Memory B cell (primary cell): ENCODE data around the gene SET.
"Not testable (repeated sequence)": the region's sequence is repeated elsewhere in the genome, so short reads cannot be mapped to it uniquely, and the experiment has no call there.

Experiments
- ATAC-seq: fragments of 150-1000 bp; cut with Tn5 transposase; 2 replicates; pipeline ENCODE4 v1.10.0; 2021; ENCODE audit warnings: low read depth, mild to moderate bottlenecking, moderate library complexity
- DNase-seq, 2 donors: peaks; one replicate each; pipeline ENCODE4 v3.0.0; 2022; ENCODE audit warnings: low spot score in 2 of 2
- H3K27ac Mint-ChIP-seq: one replicate; pipeline ENCODE4 v1.8.0; 2022; ENCODE audit warnings: mild to moderate bottlenecking, moderate library complexity, mixed read lengths
- H3K27me3 Mint-ChIP-seq: one replicate; pipeline ENCODE4 v1.8.0; 2022; ENCODE audit warnings: mixed read lengths
- H3K36me3 Mint-ChIP-seq: one replicate; pipeline ENCODE4 v1.8.0; 2022; ENCODE audit warnings: mild to moderate bottlenecking, mixed read lengths
- H3K4me1 Mint-ChIP-seq: one replicate; pipeline ENCODE4 v1.8.0; 2022; ENCODE audit warnings: mixed read lengths
- H3K4me3 Mint-ChIP-seq: one replicate; pipeline ENCODE4 v1.8.0; 2022; ENCODE audit warnings: mild to moderate bottlenecking, moderate library complexity, mixed read lengths
- H3K9me3 Mint-ChIP-seq: one replicate; pipeline ENCODE4 v1.8.0; 2022; ENCODE audit warnings: mixed read lengths

SET gene

GRCh38 chr9:128699096-128699795 is 10.2 kb downstream of the SET start:
- H3K36me3 Mint-ChIP-seq, H3K27me3 Mint-ChIP-seq, H3K27ac Mint-ChIP-seq, ATAC-seq, H3K4me3 Mint-ChIP-seq, H3K9me3 Mint-ChIP-seq, DNase-seq: not testable (repeated sequence)
- peaks cover 12% of the 10 kb centered on the region for H3K4me1 Mint-ChIP-seq

DNA sequence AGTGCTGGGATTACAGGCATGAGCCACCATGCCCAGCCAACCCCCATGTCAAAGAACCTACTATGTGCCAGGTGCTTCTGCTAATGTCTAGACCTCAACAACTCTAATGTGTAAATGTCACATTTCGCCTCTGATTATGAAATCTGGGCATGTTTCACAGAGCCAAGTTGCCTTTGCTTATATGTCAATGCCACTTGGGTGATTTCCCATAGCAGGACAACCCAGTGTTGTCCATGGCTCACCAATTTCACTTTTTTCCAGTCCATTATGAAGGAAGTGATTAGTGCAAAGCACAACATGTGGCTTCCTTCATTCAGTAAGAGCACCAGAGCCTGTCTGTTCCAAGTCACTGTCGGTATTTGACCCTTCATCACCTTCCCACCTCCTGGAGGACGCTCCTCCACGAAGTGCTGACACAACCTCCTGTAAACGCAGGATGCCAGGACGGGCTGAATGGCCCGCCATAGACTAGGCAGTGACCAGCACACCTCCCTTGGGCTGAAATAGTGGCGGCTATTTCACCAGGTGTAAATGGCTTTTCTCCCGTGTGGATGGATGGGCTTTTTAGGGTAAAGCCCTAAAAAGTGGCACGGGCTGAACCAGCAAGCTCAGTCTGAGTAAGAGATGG is 12.3 kb downstream of the SET start:
- Mint-ChIP-seq H3K4me1 (peaks cover 12% of the 10 kb centered on the region), H3K27me3 (no peaks in the 10 kb centered on the region), H3K4me3 (peak overlapping the region; percentile 62), H3K36me3 (peaks cover 1% of the 10 kb centered on the region), H3K27ac (no peak overlapping the region), H3K9me3 (no peaks in the 10 kb centered on the region)
- ATAC-seq, result no peak
- no peak for DNase-seq

- peak; percentile 91 for ATAC-seq
- peaks cover 12% of the 10 kb centered on the region for H3K4me1 Mint-ChIP-seq
- no peaks in the 10 kb centered on the region for H3K27me3 Mint-ChIP-seq
- peak within 1 kb of the TSS; percentile 78 for H3K27ac Mint-ChIP-seq
- H3K4me3 Mint-ChIP-seq, result peak within 1 kb of the TSS; percentile 86
- no peaks in the 10 kb centered on the region for H3K36me3 Mint-ChIP-seq
- DNase-seq, result peak; percentile 89 to 94
- H3K9me3 Mint-ChIP-seq, result no peaks in the 10 kb centered on the region
Measured at GRCh38 chr9:128702445-128702948, 13.5 kb downstream of the SET start, which contains the start of gene PKN3. TSS of gene PKN3 (plus strand) at chr9:128702503. CDS start at chr9:128702916, 413 bp downstream.

- Mint-ChIP-seq H3K9me3 (no peaks in the 10 kb centered on the region), H3K27me3 (no peaks in the 10 kb centered on the region), H3K36me3 (no peaks in the 10 kb centered on the region), H3K4me3 (peak overlapping the region; percentile 86), H3K4me1 (peaks cover 12% of the 10 kb centered on the region), H3K27ac (peak overlapping the region; percentile 78)
- DNase-seq (no peak), ATAC-seq (peak; percentile 20)
Measured at GRCh38 chr9:128702949-128703615, 14.1 kb downstream of the SET start.

DNA sequence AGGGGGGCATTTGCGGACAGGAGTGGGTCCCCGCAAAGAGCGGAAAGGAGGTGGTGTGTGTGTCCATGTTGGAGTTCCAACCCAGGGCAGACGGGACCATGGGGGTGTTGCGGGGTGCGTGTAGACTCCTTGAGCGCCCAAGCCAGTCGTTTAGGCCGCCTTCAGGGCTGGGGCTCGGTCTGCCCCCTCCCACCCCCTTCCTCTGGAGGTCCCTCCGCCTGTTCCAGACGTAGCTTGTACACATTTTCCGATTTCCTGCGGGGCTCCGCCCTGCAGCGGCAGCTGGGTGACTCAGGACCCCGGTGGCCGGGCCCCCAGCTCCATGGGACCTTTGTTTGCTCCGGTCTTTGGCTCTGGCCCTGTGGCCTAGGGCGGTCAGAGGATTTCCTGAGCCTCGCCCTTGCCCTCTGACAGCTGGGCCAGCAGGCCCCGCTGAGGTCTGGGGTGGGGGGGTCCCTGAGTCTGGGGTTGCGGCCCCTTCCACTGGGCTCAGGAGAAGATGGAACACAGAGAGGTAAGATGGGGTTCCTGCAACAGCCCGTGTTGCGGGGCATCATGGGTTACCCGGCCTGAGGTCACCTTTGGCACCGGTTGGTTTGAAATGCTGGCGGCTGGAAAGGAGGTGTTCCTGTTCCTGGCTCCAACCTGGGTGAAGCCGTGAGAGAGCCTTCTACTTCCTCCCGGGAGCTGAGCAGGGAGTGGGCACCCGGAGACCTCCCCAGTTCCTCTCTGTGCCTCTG is 14.8 kb downstream of the SET start:
- H3K27me3 Mint-ChIP-seq, result no peaks in the 10 kb centered on the region
- H3K4me3 Mint-ChIP-seq, result peak overlapping the region; percentile 86
- H3K36me3 Mint-ChIP-seq, result no peaks in the 10 kb centered on the region
- no peak overlapping the region for H3K27ac Mint-ChIP-seq
- DNase-seq (no peak), ATAC-seq (no peak)
- H3K9me3 Mint-ChIP-seq, result no peaks in the 10 kb centered on the region
- H3K4me1 Mint-ChIP-seq, result peaks cover 12% of the 10 kb centered on the region

GRCh38 chr9:128704356-128704670 is 15.3 kb downstream of the SET start:
- Mint-ChIP-seq H3K9me3 (no peaks in the 10 kb centered on the region), H3K4me1 (peaks cover 12% of the 10 kb centered on the region), H3K36me3 (no peaks in the 10 kb centered on the region), H3K4me3 (no peak overlapping the region), H3K27me3 (no peaks in the 10 kb centered on the region), H3K27ac (no peak overlapping the region)
- ATAC-seq (no peak), DNase-seq (no peak)

GRCh38 chr9:128705051-128705965 is 16.3 kb downstream of the SET start:
- Mint-ChIP-seq H3K27ac (no peak overlapping the region), H3K36me3 (no peaks in the 10 kb centered on the region), H3K4me3 (no peak overlapping the region), H3K27me3 (no peaks in the 10 kb centered on the region), H3K4me1 (peaks cover 12% of the 10 kb centered on the region), H3K9me3 (no peaks in the 10 kb centered on the region)
- DNase-seq (no peak), ATAC-seq (no peak)

- Mint-ChIP-seq H3K36me3 (no peaks in the 10 kb centered on the region), H3K27me3 (no peaks in the 10 kb centered on the region), H3K9me3 (no peaks in the 10 kb centered on the region), H3K27ac (no peak overlapping the region), H3K4me1 (peaks cover 12% of the 10 kb centered on the region), H3K4me3 (no peak overlapping the region)
- ATAC-seq (no peak), DNase-seq (no peak)
Measured at GRCh38 chr9:128706045-128706444, 17.0 kb downstream of the SET start.

- Mint-ChIP-seq H3K27ac (no peak overlapping the region), H3K9me3 (no peaks in the 10 kb centered on the region), H3K36me3 (no peaks in the 10 kb centered on the region), H3K4me1 (peaks cover 8% of the 10 kb centered on the region), H3K27me3 (no peaks in the 10 kb centered on the region), H3K4me3 (no peak overlapping the region)
- no peak for DNase-seq
- ATAC-seq, result no peak
Measured at GRCh38 chr9:128706671-128707381, 17.8 kb downstream of the SET start.

- Mint-ChIP-seq H3K4me1 (peaks cover 5% of the 10 kb centered on the region), H3K27ac (no peak overlapping the region), H3K36me3 (no peaks in the 10 kb centered on the region), H3K4me3 (no peak overlapping the region), H3K9me3 (no peaks in the 10 kb centered on the region), H3K27me3 (no peaks in the 10 kb centered on the region)
- DNase-seq (no peak), ATAC-seq (no peak)
Measured at GRCh38 chr9:128707446-128707845, 18.4 kb downstream of the SET start.

GRCh38 chr9:128712451-128713410 is 23.7 kb downstream of the SET start:
- no peaks in the 10 kb centered on the region for H3K36me3 Mint-ChIP-seq
- no peak overlapping the region for H3K27ac Mint-ChIP-seq
- no peaks in the 10 kb centered on the region for H3K9me3 Mint-ChIP-seq
- DNase-seq, result no peak
- H3K27me3 Mint-ChIP-seq, result no peaks in the 10 kb centered on the region
- H3K4me3 Mint-ChIP-seq, result no peak overlapping the region
- no peaks in the 10 kb centered on the region for H3K4me1 Mint-ChIP-seq
- ATAC-seq, result no peak

- Mint-ChIP-seq H3K9me3 (no peaks in the 10 kb centered on the region), H3K27ac (no peak overlapping the region), H3K4me1 (no peaks in the 10 kb centered on the region), H3K4me3 (no peak overlapping the region), H3K27me3 (no peaks in the 10 kb centered on the region), H3K36me3 (no peaks in the 10 kb centered on the region)
- ATAC-seq, result no peak
- DNase-seq, result no peak
Measured at GRCh38 chr9:128713411-128713780, 24.4 kb downstream of the SET start.
